HG03095 (cell line): ENCODE data around the gene TRIM26.

ENCODE experiments used
- ATAC-seq: cut with Tn5 transposase; IDR thresholded peaks from one replicate; pipeline ENCODE4 v1.9.1; 2021; ENCODE audit warnings: moderate library complexity; ENCODE audit not compliant: unreplicated experiment

TRIM26 gene

DNA sequence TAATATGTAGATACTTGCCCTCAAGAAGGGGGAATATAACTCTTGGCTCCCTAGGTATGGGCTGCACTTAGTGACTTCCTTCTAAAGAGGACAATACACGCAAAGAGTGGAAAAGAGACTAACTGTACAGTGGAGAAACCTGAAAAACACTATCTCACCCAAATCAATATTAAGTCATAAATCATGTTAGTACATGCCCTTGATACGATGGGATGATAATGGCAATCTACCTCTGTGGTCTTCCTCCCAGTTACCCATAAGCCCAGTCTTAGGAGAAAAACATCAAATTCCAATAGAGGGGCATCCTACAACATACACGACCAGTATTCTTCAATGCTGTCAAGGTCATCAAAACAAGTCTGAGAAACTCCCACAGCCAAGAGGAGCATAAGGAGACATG lies 1.3 kb downstream of the TRIM26 start:
- no peak for ATAC-seq

DNA sequence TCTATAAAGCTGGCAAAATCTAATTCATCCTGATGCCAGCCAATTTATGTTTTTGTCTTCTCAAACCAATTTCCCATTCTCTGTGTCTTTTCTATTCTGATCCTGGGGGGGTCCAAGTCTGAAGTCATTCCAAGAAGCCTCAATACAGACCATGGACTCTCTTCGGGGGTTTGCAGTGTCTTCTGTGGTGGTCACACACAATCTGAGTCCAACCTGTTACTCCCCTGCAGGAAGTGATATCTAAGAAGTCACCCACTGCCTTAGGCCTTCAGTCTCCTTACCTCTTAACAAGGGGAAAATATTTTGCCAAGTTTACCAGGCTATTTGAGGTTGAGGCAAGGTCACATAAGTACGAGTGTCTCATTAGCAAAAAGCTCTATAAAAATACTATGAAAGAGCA lies 1.9 kb downstream of the TRIM26 start:
- no peak for ATAC-seq

DNA sequence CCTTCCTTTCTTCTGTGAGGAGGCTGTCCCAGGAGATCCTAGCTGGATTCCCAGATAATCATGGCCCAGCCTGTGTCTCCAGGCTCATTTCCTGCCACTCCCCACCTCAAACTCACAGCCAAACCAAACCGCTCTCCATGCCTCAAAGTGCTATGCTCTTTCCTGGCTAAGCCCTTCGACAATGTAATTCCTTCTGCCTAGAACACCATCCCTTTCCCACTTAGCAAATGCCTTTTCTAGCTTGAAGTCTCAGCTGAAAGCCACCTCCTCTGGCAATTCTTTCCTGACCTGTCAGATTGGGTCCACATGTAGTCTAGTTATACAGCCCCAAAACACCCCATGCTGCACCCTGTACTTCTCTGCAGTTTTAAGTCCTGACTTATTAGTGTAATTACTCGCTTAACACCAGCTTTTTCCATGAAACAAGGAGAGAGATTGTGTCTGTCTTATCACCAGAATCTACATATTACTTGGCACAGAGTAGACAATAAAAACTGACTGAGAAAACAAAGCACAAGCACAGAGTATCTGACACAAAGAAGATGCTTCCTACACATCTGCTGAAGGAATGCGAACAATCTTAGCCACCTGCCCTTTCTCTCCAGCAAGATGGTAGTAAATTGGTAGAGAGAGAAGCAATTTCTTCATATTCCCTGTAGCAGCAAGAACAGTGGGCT lies 5.4 kb downstream of the TRIM26 start:
- ATAC-seq, result no peak

DNA sequence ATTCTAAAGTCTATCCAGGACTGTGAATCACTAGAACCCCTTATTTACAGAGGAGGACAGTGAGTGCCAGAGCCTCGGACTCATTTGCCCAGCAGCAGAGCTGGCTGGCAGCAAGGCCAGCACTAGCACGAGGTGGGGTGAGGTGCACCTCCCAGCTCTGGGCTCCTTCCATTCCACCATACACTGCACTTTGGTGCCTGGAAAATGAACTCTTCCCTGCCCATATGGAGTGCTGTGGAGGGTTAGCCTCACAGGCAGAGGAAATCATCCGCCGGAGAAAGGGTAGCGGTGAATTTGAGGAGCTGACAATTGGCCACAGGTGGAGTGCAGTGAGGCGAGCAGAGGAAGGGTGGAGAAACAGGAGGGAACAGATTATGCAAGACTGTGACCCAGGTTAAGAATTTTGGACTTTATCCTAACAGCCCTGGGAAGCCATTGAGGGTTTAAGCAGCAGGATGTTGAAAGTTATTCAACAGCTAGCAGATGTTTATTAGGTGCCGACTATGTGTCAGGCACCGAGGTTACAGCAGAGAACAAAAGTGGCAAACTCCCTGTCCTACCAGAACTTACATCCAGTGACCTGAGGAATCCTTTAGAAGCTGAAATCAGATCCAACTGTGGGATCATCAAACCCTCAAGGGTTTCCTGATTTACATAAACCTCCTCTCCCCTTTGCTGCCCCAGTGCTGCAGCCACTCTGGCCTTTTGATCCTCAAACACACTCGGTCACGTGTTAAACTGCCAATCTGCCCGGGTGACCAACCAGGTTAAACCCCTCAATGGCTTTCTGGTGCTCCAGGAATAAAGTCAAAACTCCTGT lies 6.2 kb downstream of the TRIM26 start:
- ATAC-seq, result no peak

DNA sequence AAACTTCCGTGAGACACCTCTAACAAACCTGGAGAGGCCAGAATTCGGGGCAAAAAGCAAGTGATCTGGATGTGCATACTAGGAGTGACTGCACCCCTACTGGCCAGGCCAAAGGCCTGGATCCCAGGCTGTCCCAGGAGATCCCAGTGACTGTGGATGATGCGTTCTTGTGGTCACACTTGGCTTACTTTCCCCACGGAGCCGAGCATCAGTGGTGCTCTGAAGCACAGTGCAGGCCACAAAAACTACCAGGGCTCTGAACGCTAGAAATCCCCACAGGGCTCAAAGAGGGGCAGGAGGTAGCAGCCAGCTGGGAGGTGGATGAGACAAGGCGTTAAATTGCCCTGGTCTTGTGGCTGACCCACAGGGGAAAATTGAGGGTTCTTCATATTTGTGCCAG lies 7.1 kb downstream of the TRIM26 start:
- ATAC-seq, result no peak

DNA sequence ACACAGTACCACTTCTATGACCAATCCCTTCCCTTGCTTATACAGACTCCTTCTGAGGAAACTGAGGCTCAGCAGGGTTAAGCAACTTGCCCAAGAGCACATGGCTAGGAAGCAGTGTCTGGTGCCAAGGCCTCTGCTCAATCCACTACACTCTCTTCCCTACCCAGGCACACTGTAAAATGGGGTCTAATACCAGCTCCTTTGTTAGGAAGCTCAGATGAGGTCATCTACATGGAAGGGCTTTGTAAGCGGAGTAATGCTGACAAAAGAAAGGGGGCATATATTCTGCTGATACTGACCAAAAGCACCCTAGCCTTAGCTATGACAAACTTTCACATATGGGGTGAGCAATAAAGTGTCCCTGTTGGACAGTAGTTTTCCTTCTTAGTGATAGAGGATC lies 9.1 kb downstream of the TRIM26 start:
- no peak for ATAC-seq

DNA sequence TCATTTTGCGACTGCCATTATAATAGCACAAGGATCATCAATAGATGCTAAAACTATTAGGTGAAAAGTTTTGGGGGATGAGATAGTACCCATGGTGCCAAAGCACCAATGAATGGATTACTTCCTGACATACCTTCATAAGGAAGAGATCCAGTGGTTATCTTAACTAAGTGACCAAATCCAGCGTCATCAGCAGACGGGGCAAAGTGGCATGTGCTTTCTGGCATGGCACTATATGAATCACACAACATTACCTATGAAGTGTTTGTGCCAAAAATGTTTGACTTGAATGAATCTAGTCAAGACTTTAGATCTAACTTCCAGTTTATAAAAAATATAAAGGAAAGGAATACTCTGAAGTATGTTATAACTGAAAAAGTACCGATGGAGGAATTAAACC lies 10.8 kb downstream of the TRIM26 start:
- no peak for ATAC-seq

DNA sequence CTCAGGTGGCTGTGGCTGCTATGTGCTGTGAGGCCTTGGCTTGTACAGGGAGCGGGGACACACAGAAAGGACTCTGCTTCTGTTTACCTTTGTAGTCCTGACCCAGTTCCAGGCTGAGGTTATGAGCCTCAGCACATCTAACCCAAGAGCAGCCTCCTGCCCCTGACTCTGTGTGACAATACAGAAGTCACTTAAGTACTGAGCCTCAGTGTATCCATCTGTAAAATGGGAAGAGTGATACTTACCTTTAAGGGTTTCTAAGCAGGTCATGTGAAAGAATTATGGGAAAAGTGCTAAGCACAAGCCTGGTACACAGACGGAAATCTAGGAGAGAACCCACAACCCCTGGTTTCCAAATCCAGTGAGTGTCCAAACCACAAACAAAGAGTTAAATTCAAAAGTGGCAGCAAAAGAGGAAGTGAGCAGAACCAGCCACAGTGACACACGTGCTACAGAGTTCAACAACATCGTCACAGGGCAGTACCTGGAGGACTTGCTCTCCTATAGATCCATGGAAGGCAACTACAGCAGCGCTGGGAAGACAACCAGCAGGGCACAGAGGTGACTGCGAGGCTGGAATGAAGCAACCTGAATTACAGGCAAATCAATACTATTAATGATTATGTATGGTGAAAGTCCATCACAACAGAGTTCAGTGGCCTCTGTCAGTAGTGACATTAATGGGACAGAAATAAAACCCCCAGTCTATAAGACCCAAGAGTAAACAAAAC lies 12.5 kb downstream of the TRIM26 start:
- peak; percentile 75 for ATAC-seq

DNA sequence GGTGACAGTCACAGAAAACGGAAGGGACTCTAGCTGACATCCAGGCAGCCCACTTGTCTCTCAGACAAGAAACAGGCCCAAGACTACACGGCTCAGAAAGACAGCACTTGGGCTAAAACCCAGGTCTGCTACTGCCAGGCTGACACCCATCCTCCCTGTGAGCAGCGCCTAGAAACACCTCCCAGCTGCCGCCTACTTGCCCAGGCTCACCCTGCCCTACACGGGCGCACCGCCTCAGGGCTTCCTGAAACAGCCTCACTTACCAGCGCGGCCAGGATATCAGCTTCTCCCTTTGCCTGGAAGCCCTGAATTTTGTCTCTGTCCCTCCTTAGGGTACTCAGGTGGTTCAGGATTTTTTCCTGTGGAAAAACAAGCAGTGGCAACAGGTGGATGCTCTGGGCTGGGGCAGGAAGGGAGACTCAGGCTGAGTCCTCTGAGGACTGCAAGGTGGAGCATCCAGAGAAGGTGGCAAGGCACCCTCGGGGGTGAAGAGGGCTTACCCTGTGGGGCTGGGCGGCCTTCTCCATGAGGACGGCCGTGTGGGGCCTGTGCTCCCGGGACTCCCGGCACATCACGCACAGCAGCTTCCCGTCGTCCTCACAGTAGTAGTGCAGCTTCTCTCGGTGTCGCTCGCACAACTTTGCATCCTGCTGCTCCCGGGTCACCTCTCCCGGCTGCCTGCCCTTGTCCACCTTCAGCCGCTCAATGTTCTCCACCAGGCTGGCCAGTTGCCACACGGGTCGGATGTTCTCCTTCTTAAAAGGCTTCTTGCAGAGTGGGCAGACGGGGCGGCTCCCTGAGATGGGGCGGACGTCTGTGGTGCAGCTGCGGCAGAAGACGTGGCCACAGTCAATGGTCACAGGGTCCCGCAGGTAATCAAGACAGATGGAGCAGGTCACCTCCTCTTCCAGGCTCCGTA lies 14.8 kb downstream of the TRIM26 start:
- no peak for ATAC-seq

DNA sequence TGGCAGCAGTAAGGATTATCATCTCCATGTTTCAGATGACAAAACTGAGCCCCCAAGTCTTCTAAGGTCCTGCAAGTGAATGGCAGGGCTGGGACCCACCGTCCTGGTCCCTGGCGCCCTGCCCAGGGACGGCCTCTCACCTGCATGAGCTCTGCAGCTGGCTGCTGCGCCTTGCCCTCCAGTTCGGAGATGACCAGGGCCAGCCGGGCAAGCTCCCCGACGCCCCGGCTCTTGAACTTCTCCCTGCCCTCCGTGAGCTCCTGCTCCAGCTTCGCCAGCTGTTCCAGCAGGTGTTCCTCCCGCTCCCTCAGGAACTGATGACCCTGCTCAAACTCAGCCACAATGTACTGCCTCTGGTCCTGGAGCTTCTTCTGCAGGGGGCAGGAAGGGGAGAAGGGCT lies 16.8 kb downstream of the TRIM26 start:
- no peak for ATAC-seq

DNA sequence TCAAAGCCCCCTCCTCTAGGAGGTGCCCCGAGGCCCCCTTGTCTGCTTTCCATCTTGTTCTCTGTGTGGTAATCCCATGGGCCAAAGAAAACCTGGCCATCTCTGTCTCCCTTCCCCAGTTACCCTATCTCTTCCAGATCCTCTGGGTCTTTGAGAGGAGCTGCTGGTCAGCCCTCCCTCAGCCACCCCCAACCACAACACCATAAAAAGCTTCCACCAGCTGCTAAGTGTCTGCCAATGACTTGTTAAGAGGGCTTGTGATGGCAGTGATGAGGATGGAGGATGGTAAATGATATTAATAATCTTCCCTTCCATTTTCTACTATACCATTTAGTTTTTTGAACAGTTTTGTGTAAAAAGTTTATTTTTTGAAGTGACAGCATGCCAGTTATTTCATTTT lies 17.3 kb downstream of the TRIM26 start:
- no peak for ATAC-seq

DNA sequence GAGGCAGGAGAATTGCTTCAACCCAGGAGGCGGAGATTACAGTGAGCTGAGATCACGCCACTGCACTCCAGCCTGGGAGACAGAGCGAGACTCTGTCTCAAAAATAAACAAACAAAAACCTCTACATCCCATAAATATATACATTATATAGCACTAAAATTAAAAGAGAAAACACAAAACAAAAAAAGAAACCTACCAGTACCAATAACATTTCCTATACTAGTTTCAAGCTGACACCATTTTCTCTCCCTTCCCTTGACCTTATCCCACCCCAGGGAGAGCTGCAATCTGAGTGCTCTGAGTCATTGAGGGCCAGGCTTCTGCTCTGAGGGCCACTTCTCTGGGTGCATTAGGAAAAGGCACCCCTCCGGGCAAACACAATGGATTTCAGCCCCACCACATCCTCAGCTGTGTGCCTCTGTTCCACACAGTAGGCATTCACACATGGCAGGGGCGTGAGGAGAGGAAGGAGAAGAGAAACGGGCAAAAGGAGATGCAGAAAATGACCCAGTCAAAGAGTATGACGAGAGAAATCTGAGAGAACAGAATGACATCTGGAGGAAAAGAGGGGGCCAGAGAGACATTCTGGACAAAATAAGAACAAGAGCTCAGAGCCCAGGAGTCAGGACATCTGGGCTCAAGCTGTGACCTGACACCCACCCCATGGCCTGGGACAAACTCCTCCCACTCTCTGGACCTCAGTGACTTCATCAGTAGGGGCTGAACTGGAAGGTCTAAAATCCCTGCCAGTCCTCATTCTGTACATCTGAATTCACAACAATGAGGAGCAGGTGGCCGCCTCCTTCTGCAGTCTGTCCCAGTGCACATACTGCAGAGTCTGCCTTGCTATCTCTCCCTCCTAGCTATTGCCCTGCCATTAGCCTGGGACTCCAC lies 18.2 kb downstream of the TRIM26 start:
- ATAC-seq, result no peak

DNA sequence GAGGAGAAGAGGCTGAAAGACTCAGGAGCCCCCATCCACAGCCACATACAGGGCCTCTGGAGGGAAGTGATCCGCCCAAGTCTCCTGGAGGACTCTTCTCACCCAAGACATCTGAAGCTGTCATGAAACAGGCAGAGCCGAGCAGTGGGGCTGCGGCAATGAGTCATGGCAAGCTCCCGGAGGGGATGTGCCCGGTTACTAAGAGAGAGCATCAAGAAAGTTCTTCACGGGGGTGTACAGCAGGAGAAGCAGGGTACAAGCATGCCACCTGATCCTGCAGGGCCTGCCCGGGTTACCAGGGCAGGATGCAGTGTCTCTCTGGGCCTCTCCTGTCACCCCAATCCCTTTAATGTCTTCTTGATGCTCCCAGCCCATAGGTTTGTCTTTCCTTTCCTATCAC lies 21.1 kb downstream of the TRIM26 start:
- no peak for ATAC-seq

DNA sequence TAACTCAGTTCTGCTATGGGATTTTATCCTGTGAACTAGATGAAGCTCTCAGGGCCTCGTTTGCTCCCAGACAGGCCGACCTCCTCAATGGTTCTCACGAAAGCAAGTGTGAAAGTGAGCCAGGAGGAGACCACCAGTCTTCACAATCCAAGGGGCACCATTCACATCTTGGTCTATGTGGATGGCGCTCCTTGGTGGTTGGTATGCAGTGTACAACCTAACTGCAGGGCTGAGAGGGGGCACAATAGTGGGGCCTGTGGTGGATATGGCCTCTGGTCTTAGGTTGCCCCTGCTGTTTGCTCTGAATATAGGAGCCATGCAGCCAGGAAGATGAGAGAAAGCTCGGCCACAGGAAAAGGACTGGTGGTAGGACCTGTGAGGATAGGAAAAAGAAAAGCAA lies 24.7 kb downstream of the TRIM26 start:
- ATAC-seq, result no peak

DNA sequence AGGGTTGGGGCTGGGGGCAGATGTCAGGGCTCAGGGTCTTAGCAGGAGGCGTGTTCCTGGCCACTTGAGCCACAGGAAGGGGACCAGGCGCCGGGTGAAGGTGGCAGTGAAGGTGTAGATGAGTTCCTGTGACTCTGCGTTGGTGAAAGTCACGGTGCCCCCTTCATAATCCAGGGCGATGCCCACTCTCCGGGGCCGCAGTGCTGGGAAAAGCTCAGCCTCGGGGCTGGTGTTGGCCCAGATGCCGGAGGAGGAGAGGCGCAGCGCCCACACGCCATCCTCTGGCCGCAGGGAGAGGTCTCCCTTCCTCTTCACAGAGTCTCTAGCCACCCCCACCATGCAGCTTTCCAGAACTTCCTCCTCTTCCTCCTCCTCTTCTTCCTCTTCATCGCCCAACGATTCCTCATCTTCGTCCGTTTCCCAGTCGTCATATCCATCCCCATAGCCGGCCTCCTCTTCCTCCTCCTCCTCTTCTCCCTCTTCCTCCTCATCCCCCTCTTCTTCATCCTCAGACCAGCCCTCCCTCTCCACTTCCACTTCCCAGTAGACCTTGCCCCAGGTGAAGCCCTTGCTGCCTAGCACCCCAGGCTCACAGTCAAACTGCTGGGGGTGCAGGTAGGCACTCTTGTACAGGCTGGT lies 27.2 kb downstream of the TRIM26 start:
- ATAC-seq, result no peak

DNA sequence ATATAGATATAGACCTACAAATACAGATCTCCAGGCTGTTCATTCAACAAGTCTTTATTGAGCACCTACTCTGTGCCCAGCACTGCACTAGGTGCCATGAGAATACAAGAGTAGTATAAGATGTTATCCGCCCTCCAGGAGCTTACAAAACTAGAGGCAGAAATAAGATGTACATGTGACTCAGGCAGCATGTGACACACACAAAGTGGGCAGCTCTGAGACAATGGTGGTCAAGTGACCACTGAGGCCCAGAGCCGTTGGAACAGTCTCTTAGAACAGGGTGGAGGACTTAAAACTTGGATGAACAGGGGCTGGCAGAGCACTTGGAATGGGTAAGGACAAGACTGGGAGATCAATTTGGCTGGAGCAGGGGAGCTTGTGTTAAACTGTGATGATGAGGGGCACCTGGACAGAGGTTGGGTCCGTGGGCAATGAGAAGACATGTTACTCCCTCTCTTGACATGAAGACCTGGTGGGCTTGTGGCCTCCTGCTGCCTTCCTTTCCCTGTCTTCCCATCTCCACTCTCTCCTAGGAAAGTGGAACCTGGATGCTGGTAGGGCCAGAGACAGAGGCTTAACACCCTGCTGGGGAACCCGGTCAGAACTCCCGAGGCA lies 28.7 kb downstream of the TRIM26 start:
- ATAC-seq, result no peak

DNA sequence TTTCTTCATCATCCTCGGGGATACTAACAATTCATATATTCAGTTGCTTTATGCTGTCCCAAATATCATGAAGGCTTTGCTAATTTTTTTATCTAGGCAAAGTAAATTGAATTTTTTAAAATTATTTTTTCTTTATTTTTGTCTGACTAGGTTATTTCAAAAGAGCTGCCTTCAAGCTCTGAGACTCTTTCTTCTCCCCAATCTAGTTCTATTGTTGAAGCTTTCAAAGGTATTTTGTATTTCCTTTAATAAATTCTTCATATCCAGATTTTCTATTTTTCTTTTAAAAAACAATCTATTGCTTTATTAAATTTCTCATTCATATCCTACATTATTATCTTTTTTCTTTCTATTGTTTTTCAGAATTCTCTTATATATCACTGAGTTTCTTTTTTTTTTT lies 33.1 kb downstream of the TRIM26 start:
- ATAC-seq, result no peak

DNA sequence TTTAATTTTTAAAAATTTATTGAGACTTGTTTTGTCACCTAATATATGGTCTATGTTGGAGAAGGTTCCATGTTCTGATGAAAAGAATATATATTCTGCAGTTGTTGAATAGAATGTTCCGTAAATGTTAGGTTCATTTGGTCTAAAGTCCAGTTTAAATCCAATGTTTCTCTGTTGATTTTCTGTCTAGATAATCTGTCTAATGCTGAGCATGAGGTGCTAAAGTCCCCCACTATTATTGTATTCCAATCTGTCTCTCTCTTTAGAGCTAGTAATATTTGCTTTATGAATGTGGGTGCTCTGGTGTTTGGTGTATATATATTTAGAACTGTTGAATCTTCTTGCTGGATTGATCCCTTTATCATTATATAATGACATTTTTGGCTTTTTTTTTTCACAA lies 34.4 kb downstream of the TRIM26 start:
- no peak for ATAC-seq

DNA sequence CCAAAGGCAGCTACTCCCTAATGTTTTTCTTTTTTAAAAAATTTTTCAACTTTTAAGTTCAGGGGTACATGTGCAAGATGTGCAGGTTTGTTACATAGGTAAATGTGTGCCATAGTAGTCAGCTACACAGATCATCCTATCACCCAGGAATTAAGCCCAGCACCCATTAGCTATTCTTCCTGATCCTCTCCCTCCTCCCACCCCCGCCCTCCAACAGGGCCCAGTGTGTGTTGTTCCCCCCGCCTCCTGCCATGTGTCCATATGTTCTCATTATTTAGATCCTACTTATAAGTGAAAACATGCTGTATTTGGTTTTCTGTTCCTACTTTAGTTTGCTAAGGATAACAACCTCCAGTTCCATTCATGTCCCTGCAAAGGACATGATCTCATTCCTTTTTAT lies 37.4 kb downstream of the TRIM26 start:
- no peak for ATAC-seq
